ENCODE measurements around the gene RPTOR. TPM values are rescaled to one million over a fixed set of nuclear protein-coding genes. Genes with fewer than 3 reads are reported as not detected.

RPTOR gene
- total and polyA plus RNA-seq, 2 experiments from 2014 or later = 13.2 to 37.9 TPM

GRCh38 chr17:80639658-80640057 is 95.0 kb downstream of the RPTOR start:
- no peaks in the 10 kb centered on the region for H3K27me3 ChIP-seq
- no peaks in the 10 kb centered on the region for H3K9me3 ChIP-seq (ENCODE audit: low read depth)
- no peak for TF ChIP-seq CTCF (IDR thresholded peaks at IDR 0.05; ENCODE audit: low read depth, low read length)
- no peak overlapping the region for H3K4me3 ChIP-seq
- peaks cover 4% of the 10 kb centered on the region for H3K4me1 ChIP-seq (ENCODE audit: low read depth)
- no peaks in the 10 kb centered on the region for H3K36me3 ChIP-seq
- no peak overlapping the region for H3K27ac ChIP-seq
- DNase-seq (ENCODE audit: low read depth in 1 of 2, low spot score in 1 of 2) = no peak

GRCh38 chr17:80640366-80641084 is 95.9 kb downstream of the RPTOR start:
- Histone ChIP-seq H3K27me3 (no peaks in the 10 kb centered on the region), H3K4me1 (ENCODE audit: low read depth) (peaks cover 4% of the 10 kb centered on the region), H3K4me3 (no peak overlapping the region), H3K27ac (no peak overlapping the region), H3K9me3 (ENCODE audit: low read depth) (no peaks in the 10 kb centered on the region), H3K36me3 (no peaks in the 10 kb centered on the region)
- TF ChIP-seq CTCF (IDR thresholded peaks at IDR 0.05; ENCODE audit: low read depth, low read length) = no peak
- DNase-seq (ENCODE audit: low read depth in 1 of 2, low spot score in 1 of 2) = no peak

- Histone ChIP-seq H3K4me3 (no peak overlapping the region), H3K27ac (no peak overlapping the region)
These were observed 98.9 kb downstream of the RPTOR start for GRCh38 chr17:80643326-80644099.

GRCh38 chr17:80644536-80644935 is 99.9 kb downstream of the RPTOR start:
- H3K9me3 ChIP-seq (ENCODE audit: low read depth) = no peaks in the 10 kb centered on the region
- no peak for DNase-seq (ENCODE audit: low read depth in 1 of 2, low spot score in 1 of 2)
- no peaks in the 10 kb centered on the region for H3K36me3 ChIP-seq
- H3K27me3 ChIP-seq = no peaks in the 10 kb centered on the region
- H3K27ac ChIP-seq = no peak overlapping the region
- H3K4me3 ChIP-seq = no peak overlapping the region
- no peak for TF ChIP-seq CTCF (IDR thresholded peaks at IDR 0.05; ENCODE audit: low read depth, low read length)
- H3K4me1 ChIP-seq (ENCODE audit: low read depth) = no peaks in the 10 kb centered on the region

More at GRCh38 chr17:80643326-80644099, 98.9 kb downstream of the RPTOR start:
- Histone ChIP-seq H3K36me3 (no peaks in the 10 kb centered on the region), H3K27me3 (no peaks in the 10 kb centered on the region), H3K4me1 (ENCODE audit: low read depth) (no peaks in the 10 kb centered on the region), H3K9me3 (ENCODE audit: low read depth) (no peaks in the 10 kb centered on the region)
- no peak for TF ChIP-seq CTCF (IDR thresholded peaks at IDR 0.05; ENCODE audit: low read depth, low read length)
- DNase-seq (ENCODE audit: low read depth in 1 of 2, low spot score in 1 of 2) = no peak

GRCh38 chr17:80645706-80646325 is 101.2 kb downstream of the RPTOR start:
- H3K4me3 ChIP-seq = no peak overlapping the region
- H3K4me1 ChIP-seq (ENCODE audit: low read depth) = no peaks in the 10 kb centered on the region
- no peak for TF ChIP-seq CTCF (IDR thresholded peaks at IDR 0.05; ENCODE audit: low read depth, low read length)
- H3K36me3 ChIP-seq = no peaks in the 10 kb centered on the region
- no peak overlapping the region for H3K27ac ChIP-seq
- H3K27me3 ChIP-seq = no peaks in the 10 kb centered on the region
- no peak for DNase-seq (ENCODE audit: low read depth in 1 of 2, low spot score in 1 of 2)
- no peaks in the 10 kb centered on the region for H3K9me3 ChIP-seq (ENCODE audit: low read depth)

Measured in cardiac muscle cell (in vitro differentiated cells and primary cell).